HL-60 (cell line): ENCODE data around the gene LAMP2.

ENCODE experiments used
- GABPA ChIP-seq: IDR thresholded peaks from 2 replicates; pipeline ENCODE4 v1.6.1; 2012; ENCODE audit warnings: low read depth
- POLR2AphosphoS5 ChIP-seq: IDR thresholded peaks from 2 replicates; pipeline ENCODE4 v1.6.1; 2012; ENCODE audit warnings: low read depth
- REST ChIP-seq: IDR thresholded peaks from 2 replicates; pipeline ENCODE4 v1.6.1; 2012; ENCODE audit warnings: low read depth; ENCODE audit not compliant: insufficient replicate concordance
- SPI1 ChIP-seq: IDR thresholded peaks from 2 replicates; pipeline ENCODE4 v1.6.1; 2012; ENCODE audit warnings: low read depth, mild to moderate bottlenecking, borderline replicate concordance
- TF ChIP-seq, protein P1 (sequence below): IDR thresholded peaks from one replicate; pipeline ENCODE4 v1.5.1; 2011; ENCODE audit warnings: low read length, control low read depth, inconsistent platforms; ENCODE audit not compliant: insufficient read depth

- TF ChIP-seq, protein P1, sequence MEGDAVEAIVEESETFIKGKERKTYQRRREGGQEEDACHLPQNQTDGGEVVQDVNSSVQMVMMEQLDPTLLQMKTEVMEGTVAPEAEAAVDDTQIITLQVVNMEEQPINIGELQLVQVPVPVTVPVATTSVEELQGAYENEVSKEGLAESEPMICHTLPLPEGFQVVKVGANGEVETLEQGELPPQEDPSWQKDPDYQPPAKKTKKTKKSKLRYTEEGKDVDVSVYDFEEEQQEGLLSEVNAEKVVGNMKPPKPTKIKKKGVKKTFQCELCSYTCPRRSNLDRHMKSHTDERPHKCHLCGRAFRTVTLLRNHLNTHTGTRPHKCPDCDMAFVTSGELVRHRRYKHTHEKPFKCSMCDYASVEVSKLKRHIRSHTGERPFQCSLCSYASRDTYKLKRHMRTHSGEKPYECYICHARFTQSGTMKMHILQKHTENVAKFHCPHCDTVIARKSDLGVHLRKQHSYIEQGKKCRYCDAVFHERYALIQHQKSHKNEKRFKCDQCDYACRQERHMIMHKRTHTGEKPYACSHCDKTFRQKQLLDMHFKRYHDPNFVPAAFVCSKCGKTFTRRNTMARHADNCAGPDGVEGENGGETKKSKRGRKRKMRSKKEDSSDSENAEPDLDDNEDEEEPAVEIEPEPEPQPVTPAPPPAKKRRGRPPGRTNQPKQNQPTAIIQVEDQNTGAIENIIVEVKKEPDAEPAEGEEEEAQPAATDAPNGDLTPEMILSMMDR: no peak
- no peak for TF ChIP-seq POLR2AphosphoS5
- no peak for TF ChIP-seq GABPA
- TF ChIP-seq REST: no peak
- TF ChIP-seq SPI1: no peak
Measured at GRCh38 chrX:120426599-120426998, 42.5 kb downstream of the LAMP2 start.
